Neural cell (in vitro differentiated cells): Measurements from ENCODE around the gene P4HTM. TPM values are rescaled to one million over a fixed set of nuclear protein-coding genes. Genes with fewer than 3 reads are reported as not detected.

Source experiments
- H2AFZ ChIP-seq: fragments of 200-600, 300-800 bp; sonication (generic), shearing (Covaris generic); 2 replicates; pipeline ENCODE4 v1.6.0; 2014; ENCODE audit warnings: low read depth, mild to moderate bottlenecking, antibody characterized with exemption, low read length, moderate library complexity
- H3F3A ChIP-seq: fragments of 200-600 bp; shearing (Covaris generic); 2 replicates; pipeline ENCODE4 v1.6.1; 2016; ENCODE audit warnings: mild to moderate bottlenecking, moderate library complexity, mixed read lengths, antibody characterized with exemption, low read length; ENCODE audit not compliant: insufficient read depth, poor library complexity, severe bottlenecking
- H3K27ac ChIP-seq: fragments of 200-600, 300-800 bp; sonication (generic), shearing (Covaris generic); 2 replicates; pipeline ENCODE4 v1.5.1; 2014; ENCODE audit warnings: mild to moderate bottlenecking, low read length, moderate library complexity
- H3K27me3 ChIP-seq: fragments of 300-800, 200-600 bp; sonication (generic), shearing (Covaris generic); 2 replicates; pipeline ENCODE4 v1.6.0; 2014; ENCODE audit warnings: mild to moderate bottlenecking, low read depth, low read length, moderate library complexity; ENCODE audit not compliant: insufficient read depth
- H3K36me3 ChIP-seq: fragments of 300-800, 200-600 bp; sonication (generic), shearing (Covaris generic); 2 replicates; pipeline ENCODE4 v1.5.1; 2014; ENCODE audit warnings: mild to moderate bottlenecking, antibody characterized with exemption, low read length, moderate library complexity; ENCODE audit not compliant: insufficient read depth
- H3K4me2 ChIP-seq: fragments of 300-800, 200-600 bp; sonication (generic), shearing (Covaris generic); 2 replicates; pipeline ENCODE4 v1.6.0; 2014; ENCODE audit warnings: mild to moderate bottlenecking, low read length
- H3K4me3 ChIP-seq: fragments of 300-800, 200-600 bp; sonication (generic), shearing (Covaris generic); 2 replicates; pipeline ENCODE4 v1.5.1; 2014; ENCODE audit warnings: mild to moderate bottlenecking, low read length, moderate library complexity
- H3K79me2 ChIP-seq: fragments of 200-600 bp; shearing (Covaris generic); replicated peaks from 2 replicates; pipeline ENCODE4 v1.6.0; 2014; ENCODE audit warnings: mild to moderate bottlenecking, low read length, moderate library complexity; ENCODE audit not compliant: insufficient read depth
- H3K9ac ChIP-seq: fragments of 300-800, 200-600 bp; sonication (generic), shearing (Covaris generic); 2 replicates; pipeline ENCODE4 v1.6.1; 2016; ENCODE audit warnings: mild to moderate bottlenecking, low read length, mixed read lengths
- H3K9me2 ChIP-seq: fragments of 200-600 bp; shearing (Covaris generic); 2 replicates; pipeline ENCODE4 v1.6.1; 2016; ENCODE audit warnings: mild to moderate bottlenecking, low read length, mixed read lengths; ENCODE audit not compliant: insufficient read depth
- H3K9me3 ChIP-seq: fragments of 200-600, 300-800 bp; sonication (generic), shearing (Covaris generic); 2 replicates; pipeline ENCODE4 v1.6.1; 2016; ENCODE audit warnings: mild to moderate bottlenecking, mixed run types, low read length, moderate library complexity, mixed read lengths
- H4K20me1 ChIP-seq: fragments of 200-600 bp; shearing (Covaris generic); 2 replicates; pipeline ENCODE4 v1.6.1; 2016; ENCODE audit warnings: mild to moderate bottlenecking, mixed run types; ENCODE audit not compliant: insufficient read depth
- CTCF ChIP-seq: fragments of 450-650 bp; IDR thresholded peaks from 2 replicates; pipeline ENCODE4 v1.5.1; 2014; ENCODE audit warnings: antibody characterized with exemption, mild to moderate bottlenecking, moderate library complexity; ENCODE audit not compliant: poor library complexity, severe bottlenecking
- EP300 ChIP-seq: fragments of 450-650 bp; conservative IDR thresholded peaks from 2 replicates; pipeline ENCODE4 v1.6.1; 2014; ENCODE audit warnings: antibody characterized with exemption, mild to moderate bottlenecking, moderate library complexity; ENCODE audit not compliant: poor library complexity, severe bottlenecking
- EZH2 ChIP-seq: fragments of 200-600, 300-800 bp; shearing (Covaris generic), sonication (generic); IDR thresholded peaks from 2 replicates; pipeline ENCODE4 v1.6.1; 2014; ENCODE audit warnings: antibody characterized with exemption, low read length, borderline replicate concordance, mild to moderate bottlenecking; ENCODE audit not compliant: insufficient read depth, poor library complexity, severe bottlenecking
- MXI1 ChIP-seq: fragments of 450-650 bp; conservative IDR thresholded peaks from 2 replicates; pipeline ENCODE4 v1.6.1; 2014; ENCODE audit warnings: antibody characterized with exemption, mild to moderate bottlenecking; ENCODE audit not compliant: poor library complexity, severe bottlenecking
- POLR2AphosphoS5 ChIP-seq: IDR thresholded peaks from 2 replicates; pipeline ENCODE4 v1.6.1; 2012
- RAD21 ChIP-seq: fragments of 450-650 bp; conservative IDR thresholded peaks from 2 replicates; pipeline ENCODE4 v1.6.1; 2014; ENCODE audit warnings: antibody characterized with exemption, mild to moderate bottlenecking, moderate library complexity
- REST ChIP-seq: IDR thresholded peaks from 2 replicates; pipeline ENCODE4 v1.6.1; 2012; ENCODE audit warnings: borderline replicate concordance
- SMC3 ChIP-seq: fragments of 450-650 bp; conservative IDR thresholded peaks from 2 replicates; pipeline ENCODE4 v1.6.1; 2014; ENCODE audit warnings: antibody characterized with exemption, mild to moderate bottlenecking, moderate library complexity; ENCODE audit not compliant: poor library complexity
- TAF1 ChIP-seq: IDR thresholded peaks from 2 replicates; pipeline ENCODE4 v1.6.1; 2012; ENCODE audit warnings: low read depth
- polyA minus RNA-seq: library from RNA; depleted of rRNA, polyadenylated mRNA; stranded (reverse); fragments of >200 nt; gene quantifications from 2 replicates; pipeline ENCODE4 v1.2.3, GENCODE V29; 2014
- polyA plus RNA-seq: library from polyadenylated mRNA; depleted of rRNA; stranded (reverse); fragments of >200 nt; gene quantifications from 2 replicates; pipeline ENCODE4 v1.2.3, GENCODE V29; 2014

Gene P4HTM
- 97.3 and 111 TPM in 2 replicates for polyA plus RNA-seq
- polyA minus RNA-seq, result 49.3 and 58.4 TPM in 2 replicates

GRCh38 chr3:48989796-48990635 is at the start of gene P4HTM:
P4HTM (plus strand) TSS chr3:48990241; CDS start chr3:48990257, 16 bp downstream.
- peaks cover 16% of the 10 kb centered on the region for H3K79me2 ChIP-seq
- H3K9ac ChIP-seq, result peak within 1 kb of the TSS; percentile 79
- H3K36me3 ChIP-seq, result no peaks in the 10 kb centered on the region
- H4K20me1 ChIP-seq, result no peaks in the 10 kb centered on the region
- TF ChIP-seq RAD21, result peak; percentile 57
- TF ChIP-seq REST, result peak; percentile 75
- TF ChIP-seq MXI1, result peak; percentile 59
- no peak for TF ChIP-seq TAF1
- TF ChIP-seq CTCF, result peak; percentile 75
- TF ChIP-seq POLR2AphosphoS5, result peak; percentile 81
- TF ChIP-seq EZH2, result no peak
- peak; percentile 60 for TF ChIP-seq EP300
- TF ChIP-seq SMC3, result peak; percentile 61
- H3K27me3 ChIP-seq, result no peaks in the 10 kb centered on the region
- peaks cover 6% of the 10 kb centered on the region for H3F3A ChIP-seq
- peak within 1 kb of the TSS; percentile 75 for H3K4me2 ChIP-seq
- H3K9me3 ChIP-seq, result no peaks in the 10 kb centered on the region
- peak within 1 kb of the TSS; percentile 83 for H3K4me3 ChIP-seq
- peak within 1 kb of the TSS; percentile 92 for H3K27ac ChIP-seq
- peak within 1 kb of the TSS; percentile 43 for H2AFZ ChIP-seq
- no peaks in the 10 kb centered on the region for H3K9me2 ChIP-seq

GRCh38 chr3:48945432-48945831 is 44.6 kb upstream of the P4HTM start:
- Histone ChIP-seq H3K9ac (no peak overlapping the region), H2AFZ (no peak overlapping the region), H3K4me2 (no peak overlapping the region), H3F3A (no peaks in the 10 kb centered on the region), H3K27ac (no peak overlapping the region), H3K9me3 (no peaks in the 10 kb centered on the region), H4K20me1 (no peaks in the 10 kb centered on the region), H3K9me2 (no peaks in the 10 kb centered on the region), H3K79me2 (no peaks in the 10 kb centered on the region), H3K36me3 (no peaks in the 10 kb centered on the region), H3K27me3 (no peaks in the 10 kb centered on the region), H3K4me3 (no peak overlapping the region)
- TF ChIP-seq RAD21 (no peak), EP300 (no peak), POLR2AphosphoS5 (no peak), EZH2 (no peak), TAF1 (no peak), SMC3 (no peak), MXI1 (no peak)
